GM21390 (cell line): ENCODE results near the gene RAD54L.
A peak's percentile ranks its signal among the peaks of the same experiment; 100 is the strongest.
"Not testable (repeated sequence)": the region's sequence is repeated elsewhere in the genome, so short reads cannot be mapped to it uniquely, and the experiment has no call there.

ENCODE experiments used
- ATAC-seq: cut with Tn5 transposase; IDR thresholded peaks from one replicate; pipeline ENCODE4 v1.9.1; 2021; ENCODE audit not compliant: unreplicated experiment

The RAD54L gene

DNA sequence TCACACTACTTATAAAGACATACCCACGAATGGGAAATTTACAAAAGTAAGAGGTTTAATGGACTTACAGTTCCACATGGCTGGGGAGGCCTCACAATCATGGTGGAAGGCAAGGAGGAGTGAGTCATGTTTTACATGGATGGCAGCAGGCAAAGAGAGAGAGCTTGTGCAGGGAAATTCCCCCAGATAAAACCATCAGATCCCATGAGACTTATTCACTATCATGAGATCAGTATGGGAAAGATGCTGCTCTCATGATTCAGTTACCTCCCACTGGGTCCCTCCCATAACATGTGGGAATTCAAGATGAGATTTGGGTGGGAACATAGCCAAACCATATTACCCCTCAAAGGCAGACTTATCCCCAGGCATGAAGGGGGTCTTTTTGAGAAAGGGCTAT is 8.7 kb upstream of the RAD54L start:
- not testable (repeated sequence) for ATAC-seq

DNA sequence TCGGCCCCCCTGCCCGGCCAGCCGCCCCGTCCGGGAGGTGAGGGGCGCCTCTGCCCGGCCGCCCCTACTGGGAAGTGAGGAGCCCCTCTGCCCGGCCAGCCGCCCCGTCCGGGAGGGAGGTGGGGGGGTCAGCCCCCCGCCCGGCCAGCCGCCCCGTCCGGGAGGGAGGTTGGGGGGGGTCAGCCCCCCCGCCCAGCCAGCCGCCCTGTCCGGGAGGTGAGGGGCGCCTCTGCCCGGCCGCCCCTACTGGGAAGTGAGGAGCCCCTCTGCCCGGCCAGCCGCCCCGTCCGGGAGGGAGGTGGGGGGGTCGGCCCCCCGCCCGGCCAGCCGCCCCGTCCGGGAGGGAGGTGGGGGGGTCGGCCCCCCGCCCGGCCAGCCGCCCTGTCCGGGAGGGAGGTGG is 5.8 kb upstream of the RAD54L start:
- not testable (repeated sequence) for ATAC-seq

DNA sequence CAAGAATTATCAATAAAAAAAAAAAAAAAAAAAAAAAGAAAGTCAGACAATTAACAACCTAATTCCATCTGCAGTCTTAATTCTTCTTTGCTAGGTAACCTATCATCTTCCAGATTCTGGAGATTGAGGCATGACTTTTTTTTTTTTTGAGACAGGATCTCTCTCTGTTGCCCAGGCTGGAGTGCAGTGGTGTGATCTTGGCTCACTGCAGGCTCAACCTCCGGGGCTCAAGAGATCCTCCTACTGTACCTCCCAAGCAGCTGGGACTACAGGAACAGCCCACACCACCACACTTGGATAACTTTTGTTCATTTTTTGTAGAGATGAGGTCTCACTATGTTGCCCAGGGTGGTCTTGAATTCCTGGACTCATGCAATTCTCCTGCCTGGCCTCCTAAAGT is 4.6 kb upstream of the RAD54L start:
- ATAC-seq = no peak

DNA sequence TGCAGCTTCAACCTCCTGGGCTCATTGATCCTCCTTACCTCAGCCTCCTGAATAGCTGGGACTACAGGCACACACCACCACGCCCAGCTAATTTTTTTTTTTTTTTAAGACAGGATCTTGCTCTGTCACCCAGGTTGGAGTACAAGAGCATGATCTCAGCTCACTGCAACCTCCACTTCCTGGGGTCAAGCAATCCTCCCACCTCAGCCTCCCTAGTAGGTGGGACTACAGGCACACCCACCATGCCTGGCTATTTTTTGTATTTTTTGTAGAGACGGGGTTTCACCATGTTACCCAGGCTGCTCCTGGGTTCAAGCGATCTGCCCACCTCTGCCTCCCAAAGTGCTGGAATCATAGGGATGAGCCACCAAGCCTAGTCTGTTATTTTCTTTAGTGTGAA is 3.7 kb upstream of the RAD54L start:
- ATAC-seq = not testable (repeated sequence)

DNA sequence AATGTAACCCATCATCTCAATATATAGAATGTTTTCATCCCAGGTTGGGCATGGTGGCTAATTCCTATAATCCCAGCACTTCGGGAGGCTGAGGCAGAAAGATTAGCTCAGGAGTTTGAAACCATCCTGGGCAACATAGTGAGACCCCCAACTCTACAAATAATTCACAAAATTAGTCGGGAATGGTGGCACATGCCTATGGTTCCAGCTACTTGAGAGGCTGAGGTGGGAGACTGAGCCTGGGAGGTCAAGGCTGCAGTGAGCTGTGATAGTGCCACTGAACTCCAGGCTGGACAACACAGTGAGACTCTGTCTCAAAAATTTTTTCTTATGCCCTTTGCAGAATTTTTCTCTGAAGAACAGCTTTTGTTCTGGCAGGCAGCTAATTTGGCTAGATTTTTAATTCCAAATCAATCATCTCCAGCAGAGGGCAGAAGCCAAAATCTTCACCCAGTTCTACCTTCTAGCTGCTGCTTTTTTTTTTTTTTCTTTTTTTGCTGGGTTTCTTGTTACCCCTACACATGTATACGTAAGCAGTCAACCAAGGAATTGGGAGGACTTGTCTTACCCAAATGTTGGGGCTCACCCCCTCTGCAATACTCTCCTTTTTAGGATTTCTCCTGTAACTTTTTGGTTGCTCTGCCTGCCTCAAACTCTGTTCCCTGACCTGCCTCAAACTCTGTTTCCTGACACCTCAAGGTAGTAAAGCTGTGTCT is 2.7 kb upstream of the RAD54L start:
- no peak for ATAC-seq

DNA sequence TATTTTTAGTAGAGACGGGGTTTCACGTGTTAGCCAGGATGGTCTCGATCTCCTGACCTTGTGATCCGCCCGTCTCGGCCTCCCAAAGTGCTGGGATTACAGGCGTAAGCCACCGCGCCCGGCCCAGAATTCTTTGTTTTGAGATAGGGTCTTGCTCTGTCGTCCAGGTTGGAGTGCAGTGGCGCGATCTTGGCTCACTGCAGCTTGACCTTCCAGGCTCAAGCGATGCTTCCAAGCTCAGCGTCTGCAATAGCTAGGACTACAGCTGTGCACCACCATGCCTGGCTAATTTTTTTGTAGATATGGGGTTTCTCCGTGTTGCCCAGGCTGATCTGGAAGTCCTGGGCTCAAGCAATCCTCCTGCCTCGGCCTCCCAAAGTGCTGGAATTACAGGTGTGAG is 1.4 kb upstream of the RAD54L start:
- ATAC-seq = not testable (repeated sequence)

DNA sequence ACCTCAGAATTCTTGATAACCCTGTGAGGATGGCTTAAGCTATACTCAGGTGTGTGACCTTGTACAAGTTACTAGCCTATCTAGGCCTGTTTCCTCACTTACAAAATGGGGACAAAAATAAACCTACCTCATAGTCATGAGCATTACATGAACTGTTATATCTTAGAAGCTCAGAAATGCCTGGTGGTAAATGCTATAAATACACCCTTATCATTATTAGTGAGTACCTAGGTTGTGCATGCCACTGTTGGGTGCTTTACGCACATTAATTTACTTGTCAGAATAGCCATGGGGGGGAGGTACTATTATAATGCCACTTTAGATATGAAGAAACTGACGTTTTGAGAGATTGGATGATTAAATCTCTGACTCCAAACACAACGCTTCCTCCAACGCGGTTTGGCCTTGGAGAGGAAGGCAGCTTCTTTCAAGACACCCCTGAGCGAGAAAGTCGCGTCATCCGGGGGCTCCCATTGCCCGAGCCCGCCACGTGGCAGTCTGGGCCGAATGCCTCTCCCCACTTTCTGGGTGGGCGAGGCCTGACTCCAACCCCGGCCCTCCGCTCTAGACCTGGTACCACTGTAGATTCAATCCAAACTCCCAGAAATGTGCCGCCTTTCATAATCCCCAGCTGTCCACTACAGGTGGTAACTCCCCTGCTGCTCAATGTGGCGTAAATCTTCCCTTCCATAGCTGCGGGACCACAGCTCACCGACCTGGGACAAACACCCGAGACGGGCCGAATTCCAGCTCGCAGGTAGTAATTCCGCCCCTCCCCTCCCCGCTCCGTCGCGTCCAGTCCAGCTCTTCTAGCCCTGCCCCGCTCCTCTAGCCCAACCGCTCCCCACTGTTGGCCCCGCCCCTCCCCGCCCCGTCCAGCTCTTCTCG is 771 bp upstream of the RAD54L start:
- ATAC-seq = peak; percentile 56

DNA sequence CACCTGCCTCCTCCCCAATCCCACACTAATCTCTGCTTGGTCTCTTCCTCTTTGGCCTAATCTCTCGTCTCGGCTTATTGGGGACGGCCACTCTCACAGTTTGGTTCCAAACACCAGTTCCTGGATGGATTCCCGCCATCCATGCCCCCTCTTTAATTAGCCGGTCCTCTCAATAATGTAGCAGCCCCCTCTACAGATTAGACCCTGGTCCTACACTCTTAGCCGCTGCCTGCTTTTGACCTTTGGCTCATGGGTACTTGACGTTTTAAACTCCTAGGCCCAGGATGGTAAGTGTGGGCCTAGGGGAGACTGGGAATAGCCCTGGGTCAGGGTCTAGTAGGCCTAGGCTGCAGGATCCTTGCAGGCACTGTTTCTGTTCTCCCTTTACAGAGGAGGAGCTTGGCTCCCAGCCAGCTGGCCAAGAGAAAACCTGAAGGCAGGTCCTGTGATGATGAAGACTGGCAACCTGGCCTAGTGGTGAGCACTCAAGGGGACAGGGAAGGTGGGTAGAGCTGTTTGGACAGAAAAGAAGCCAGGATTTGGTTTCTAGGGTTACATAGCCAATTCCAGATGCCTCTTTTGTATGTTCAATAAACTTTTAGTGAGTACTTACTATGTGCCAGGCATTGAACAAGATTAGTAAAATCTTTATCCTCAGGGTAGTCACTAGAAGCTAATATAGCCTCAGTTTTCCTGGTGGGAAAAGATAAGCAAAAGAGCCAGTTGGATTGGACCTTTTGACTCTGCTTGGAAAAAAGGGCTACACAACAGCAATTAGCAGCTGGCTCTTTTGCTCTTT is 758 bp downstream of the RAD54L start:
- no peak for ATAC-seq

DNA sequence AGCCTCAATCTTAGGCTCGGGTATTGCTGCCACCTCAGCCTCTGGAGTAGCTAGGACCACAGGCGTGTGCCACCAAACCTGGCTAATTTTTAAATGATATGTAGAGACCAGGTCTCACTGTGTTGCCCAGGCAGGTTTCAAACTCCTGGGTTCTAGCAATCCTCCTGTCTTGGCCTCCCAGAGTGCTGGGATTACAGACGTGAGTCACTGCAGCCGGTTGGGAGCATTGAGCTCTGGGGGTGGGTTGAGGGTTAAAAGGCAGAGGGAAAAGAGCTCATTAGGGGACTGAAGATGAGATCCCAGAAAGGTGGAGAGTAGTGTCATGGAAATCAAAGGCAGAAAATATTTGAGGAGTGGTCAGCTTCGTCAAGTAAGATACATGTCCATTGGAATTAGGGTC is 7.1 kb downstream of the RAD54L start:
- no peak for ATAC-seq

DNA sequence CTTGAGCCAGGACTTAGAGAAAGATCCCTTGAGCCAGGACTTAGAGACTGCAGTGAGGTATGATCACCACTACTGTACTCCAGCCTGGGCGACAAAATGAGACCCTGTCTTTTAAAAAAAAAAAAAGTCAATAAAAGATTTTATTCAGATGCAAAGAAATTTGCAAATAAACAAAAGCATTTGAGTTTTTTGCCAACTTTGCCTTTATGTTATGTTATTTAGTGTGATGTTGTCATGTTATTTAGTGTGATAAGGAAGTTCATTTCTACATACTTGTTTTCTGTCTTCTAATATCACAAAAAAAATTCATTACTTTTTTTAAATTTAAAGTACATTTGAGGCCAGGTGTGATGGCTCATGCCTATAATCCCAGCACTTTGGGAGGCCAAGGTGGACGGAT is 9.0 kb downstream of the RAD54L start:
- no peak for ATAC-seq

DNA sequence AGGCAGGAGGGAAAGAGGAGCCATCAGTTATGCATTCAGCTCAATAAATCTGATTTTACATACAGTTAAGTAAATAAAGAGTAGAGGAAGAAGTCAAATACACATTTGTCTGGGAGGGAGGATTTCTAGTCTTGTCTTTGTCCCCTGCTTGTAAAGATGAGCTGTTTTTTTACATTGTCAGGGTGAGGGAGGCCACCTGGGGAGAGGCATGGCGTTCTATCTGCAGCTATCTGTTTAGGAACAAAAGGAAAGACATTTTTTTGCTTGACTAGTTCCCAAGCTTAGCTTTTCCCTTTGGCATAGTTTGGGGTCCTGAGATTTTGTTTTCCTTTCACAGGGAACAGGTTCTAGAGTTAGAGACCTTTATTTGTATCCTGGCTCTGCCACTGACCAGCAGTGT is 14.9 kb downstream of the RAD54L start:
- no peak for ATAC-seq

DNA sequence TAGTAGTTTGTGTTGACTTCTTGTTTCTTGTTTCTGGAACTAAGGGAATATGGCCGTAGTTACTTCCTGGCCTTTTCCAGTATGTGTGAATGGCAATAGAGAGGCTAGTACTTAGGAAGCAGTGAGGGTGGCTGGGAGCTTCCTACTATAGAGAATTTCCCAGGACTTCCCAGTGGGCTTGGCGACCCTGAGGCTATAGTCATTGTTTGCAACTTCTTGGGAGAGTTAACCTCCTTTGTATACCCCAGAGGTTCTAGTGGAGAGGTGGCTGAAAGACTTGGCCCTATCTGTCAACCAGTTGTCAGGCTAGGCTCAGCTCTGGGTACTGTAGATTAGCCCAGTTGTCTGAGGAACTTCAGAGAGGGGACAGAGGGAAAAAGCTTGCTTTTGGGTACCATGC is 15.6 kb downstream of the RAD54L start:
- ATAC-seq = no peak

DNA sequence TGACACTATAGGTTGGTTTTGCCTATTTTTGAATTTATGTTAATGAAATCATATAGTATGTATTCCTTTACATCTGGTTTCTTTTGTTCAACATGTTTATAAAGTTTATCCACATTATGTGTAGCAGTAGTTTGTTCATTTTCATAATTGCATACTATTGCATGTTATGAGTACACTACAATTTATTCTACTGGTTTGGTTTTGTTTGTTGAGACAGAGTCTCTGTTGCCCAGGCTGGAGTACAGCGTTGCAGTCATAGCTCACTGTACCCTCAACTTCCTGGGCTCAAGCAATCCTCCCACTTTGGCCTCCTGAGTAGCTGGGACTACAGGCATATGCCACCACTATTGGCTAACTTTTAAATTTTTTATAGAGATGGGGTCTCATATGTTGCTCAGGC is 21.0 kb downstream of the RAD54L start:
- ATAC-seq = no peak

DNA sequence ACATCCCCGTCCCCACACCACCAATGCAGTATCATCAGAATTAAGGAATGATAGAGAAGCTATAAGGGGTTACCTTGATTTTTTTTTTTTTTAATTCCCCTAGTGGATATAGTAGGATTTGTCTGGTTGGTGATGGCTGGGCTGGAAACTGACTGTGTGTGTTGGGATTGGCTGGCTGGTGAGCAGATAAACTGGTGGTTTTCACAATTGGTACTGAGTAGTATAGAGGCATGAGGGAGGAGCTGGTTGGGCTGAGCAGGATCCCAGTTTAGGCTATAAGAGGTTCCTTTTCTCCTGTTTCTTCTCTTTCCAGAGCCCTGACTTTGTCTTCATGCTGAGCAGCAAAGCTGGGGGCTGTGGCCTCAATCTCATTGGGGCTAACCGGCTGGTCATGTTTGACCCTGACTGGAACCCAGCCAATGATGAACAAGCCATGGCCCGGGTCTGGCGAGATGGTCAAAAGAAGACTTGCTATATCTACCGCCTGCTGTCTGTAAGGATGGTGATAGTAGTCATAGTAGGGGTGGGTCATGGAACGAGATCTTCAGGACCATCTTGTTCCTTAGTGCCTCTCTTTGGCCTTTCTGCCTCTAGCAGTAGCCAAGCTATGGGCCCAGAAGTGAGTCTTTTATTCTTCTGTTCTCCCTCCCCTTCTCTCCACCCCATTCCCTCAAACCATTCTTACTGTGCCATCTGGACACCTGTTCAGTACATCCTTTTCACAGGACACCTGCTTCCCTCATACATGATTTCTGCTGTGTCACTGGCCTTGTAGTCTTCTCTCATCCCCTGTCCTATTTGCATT is 26.9 kb downstream of the RAD54L start:
- no peak for ATAC-seq

DNA sequence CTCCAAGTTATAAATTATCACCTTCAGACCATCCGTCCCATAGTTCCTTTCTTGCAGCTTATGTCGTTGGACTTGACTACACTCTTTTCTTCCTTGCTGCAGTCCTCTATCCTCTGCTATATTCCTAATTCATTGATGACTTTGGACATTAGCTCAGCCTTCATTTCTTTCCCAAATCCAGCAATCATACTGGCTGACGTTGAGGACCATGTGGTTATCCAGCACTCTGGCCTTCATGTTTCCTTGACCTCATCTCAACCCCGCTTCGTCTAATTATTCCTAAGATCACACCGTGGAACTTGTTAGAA is 27.4 kb downstream of the RAD54L start:
- ATAC-seq = no peak

DNA sequence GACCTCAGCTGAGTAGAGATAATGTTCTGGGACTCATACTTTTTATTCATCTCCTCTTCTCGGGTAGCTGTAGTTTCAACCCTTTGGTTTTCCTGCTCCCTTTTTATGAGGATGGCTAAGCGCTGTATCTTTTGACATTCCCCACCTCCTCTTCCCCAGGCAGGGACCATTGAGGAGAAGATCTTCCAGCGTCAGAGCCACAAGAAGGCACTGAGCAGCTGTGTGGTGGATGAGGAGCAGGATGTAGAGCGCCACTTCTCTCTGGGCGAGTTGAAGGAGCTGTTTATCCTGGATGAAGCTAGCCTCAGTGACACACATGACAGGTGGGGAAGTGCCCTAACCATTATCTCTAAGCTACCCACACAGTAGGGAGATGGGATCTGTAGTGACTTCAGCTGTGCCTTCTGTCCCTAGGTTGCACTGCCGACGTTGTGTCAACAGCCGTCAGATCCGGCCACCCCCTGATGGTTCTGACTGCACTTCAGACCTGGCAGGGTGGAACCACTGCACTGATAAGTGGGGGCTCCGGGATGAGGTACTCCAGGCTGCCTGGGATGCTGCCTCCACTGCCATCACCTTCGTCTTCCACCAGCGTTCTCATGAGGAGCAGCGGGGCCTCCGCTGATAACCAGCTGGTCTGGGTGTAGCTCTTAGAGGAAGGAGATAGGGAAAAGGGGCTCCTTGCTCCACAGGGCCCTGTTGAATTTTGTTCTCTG is 30.3 kb downstream of the RAD54L start:
- ATAC-seq = no peak

DNA sequence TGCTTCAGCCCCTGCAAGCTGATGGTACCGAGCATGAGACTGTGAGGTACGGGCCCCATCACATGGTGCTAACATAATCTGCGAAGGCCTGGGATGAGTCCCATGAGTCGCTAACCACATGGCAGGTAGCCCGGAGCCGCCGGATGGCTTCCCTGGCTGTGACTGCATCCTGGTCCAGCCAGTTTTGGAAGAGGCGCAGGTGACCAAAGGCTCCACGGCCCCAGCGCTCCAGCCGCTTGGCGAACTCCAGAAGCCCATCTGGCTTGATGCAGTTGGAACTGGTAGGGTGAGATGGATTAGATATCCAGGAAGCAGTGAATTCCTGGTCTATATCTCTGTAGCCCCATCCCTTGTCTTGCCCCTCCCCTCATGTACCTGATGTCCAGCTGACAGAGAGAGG is 31.2 kb downstream of the RAD54L start:
- ATAC-seq = no peak

DNA sequence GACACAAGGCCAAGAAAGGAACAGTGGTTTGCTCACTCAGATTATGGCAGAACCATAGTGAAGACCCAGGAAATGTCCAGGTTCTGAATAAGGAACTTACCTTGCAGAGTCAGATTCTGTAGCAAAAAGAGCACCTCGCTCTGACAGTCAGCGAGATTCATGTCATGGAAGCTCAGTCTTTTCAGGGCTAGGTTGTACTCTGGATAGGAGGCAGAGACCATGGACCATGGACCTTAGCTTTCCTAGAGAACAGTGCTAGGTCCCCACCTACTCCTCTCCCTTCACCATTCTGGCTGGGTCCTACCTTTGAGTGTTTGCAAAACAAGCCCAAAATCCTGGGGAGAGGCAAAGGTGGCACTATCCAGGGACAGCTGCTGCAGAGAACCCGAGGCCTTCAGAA is 32.5 kb downstream of the RAD54L start:
- no peak for ATAC-seq

DNA sequence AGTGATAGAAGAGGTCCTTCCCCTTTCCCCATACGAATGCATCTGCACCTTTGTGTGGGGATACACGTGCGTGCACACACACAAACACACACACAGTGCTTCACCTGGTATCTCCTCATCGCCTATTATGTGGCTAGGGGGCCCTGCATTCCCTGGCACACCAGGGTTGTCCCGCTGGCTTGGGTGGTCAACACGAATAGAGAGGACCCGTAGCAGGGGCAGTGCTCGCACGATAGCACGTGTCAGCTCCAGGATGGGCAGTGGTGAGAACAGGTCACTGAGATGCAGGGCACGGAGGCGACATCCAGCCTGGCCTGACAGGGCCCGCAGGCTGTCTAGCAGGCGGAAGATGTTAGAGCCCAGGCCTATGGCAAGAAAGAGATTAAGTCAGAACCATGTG is 33.5 kb downstream of the RAD54L start:
- no peak for ATAC-seq

DNA sequence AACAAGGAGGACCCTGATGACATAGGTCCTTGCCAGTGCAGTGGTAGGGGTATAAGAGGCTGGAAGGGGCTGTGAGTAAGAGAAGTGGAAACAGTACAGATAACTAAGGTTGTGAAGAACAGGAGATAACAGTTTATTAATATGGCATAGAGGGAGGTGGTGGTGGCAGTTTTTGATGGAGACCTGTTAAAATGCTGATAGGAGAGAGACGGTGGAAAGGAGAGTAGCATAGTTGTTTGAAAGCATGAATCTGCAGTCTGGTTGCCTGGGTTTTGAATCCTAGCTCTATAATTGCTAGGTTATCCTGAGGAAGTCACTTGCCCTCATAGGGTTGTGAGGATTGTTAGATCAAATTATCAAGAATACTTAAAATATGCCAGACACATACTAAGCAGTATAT is 36.5 kb downstream of the RAD54L start:
- ATAC-seq = no peak
